Astrocyte (in vitro differentiated cells and primary cell): ENCODE measurements around the gene PPP1R9A. TPM values are rescaled to one million over a fixed set of nuclear protein-coding genes. Genes with fewer than 3 reads are reported as not detected.

Experiments
- DNase-seq: peaks from one replicate; pipeline ENCODE4 v3.0.0-alpha.2; 2010; ENCODE audit warnings: low read depth
- FAIRE-seq: peaks from 2 replicates; lab custom pipeline; 2011; peaks lifted over from hg19 to GRCh38; lab: Jason Lieb, UNC
- H2AFZ ChIP-seq: 2 replicates; pipeline ENCODE4 v1.6.0; 2012; ENCODE audit warnings: low read depth, low read length, inconsistent platforms
- H3K27ac ChIP-seq: 2 replicates; pipeline ENCODE4 v1.5.1; 2011; ENCODE audit warnings: low read depth, low read length, inconsistent platforms
- H3K27me3 ChIP-seq: 2 replicates; pipeline ENCODE4 v1.6.0; 2011; ENCODE audit warnings: low read length, inconsistent platforms; ENCODE audit not compliant: insufficient read depth
- H3K36me3 ChIP-seq: 2 replicates; pipeline ENCODE4 v1.5.1; 2011; ENCODE audit warnings: low read length, inconsistent platforms; ENCODE audit not compliant: insufficient read depth
- H3K4me1 ChIP-seq: 2 replicates; pipeline ENCODE4 v1.5.1; 2011; ENCODE audit warnings: low read length, inconsistent platforms; ENCODE audit not compliant: insufficient read depth
- H3K4me2 ChIP-seq: 2 replicates; pipeline ENCODE4 v1.6.0; 2012; ENCODE audit warnings: low read length, inconsistent platforms
- H3K4me3 ChIP-seq: 2 replicates; pipeline ENCODE4 v1.5.1; 2011; ENCODE audit warnings: low read depth, mild to moderate bottlenecking, low read length, inconsistent platforms; ENCODE audit not compliant: insufficient read depth
- H3K79me2 ChIP-seq: 2 replicates; pipeline ENCODE4 v1.6.0; 2012; ENCODE audit warnings: mild to moderate bottlenecking, low read length, inconsistent platforms; ENCODE audit not compliant: insufficient read depth
- H3K9ac ChIP-seq: 2 replicates; pipeline ENCODE4 v1.6.0; 2012; ENCODE audit warnings: mild to moderate bottlenecking, low read length, inconsistent platforms
- H3K9me3 ChIP-seq: 2 replicates; pipeline ENCODE4 v1.5.1; 2012; ENCODE audit warnings: low read depth, mild to moderate bottlenecking, low read length, inconsistent platforms; ENCODE audit not compliant: insufficient read depth
- H4K20me1 ChIP-seq: 2 replicates; pipeline ENCODE4 v1.6.0; 2012; ENCODE audit warnings: low read length, inconsistent platforms; ENCODE audit not compliant: insufficient read depth
- H3K27ac Mint-ChIP-seq: one replicate; pipeline ENCODE4 v1.8.0; 2021; ENCODE audit warnings: mild to moderate bottlenecking, mixed read lengths; ENCODE audit not compliant: unreplicated experiment
- H3K27me3 Mint-ChIP-seq: one replicate; pipeline ENCODE4 v1.8.0; 2021; ENCODE audit warnings: low read depth, mixed read lengths; ENCODE audit not compliant: unreplicated experiment
- H3K36me3 Mint-ChIP-seq: one replicate; pipeline ENCODE4 v1.8.0; 2021; ENCODE audit warnings: low read depth, mixed read lengths; ENCODE audit not compliant: unreplicated experiment
- H3K4me1 Mint-ChIP-seq: one replicate; pipeline ENCODE4 v1.8.0; 2021; ENCODE audit warnings: low read depth, mixed read lengths; ENCODE audit not compliant: unreplicated experiment
- H3K4me3 Mint-ChIP-seq: one replicate; pipeline ENCODE4 v1.8.0; 2021; ENCODE audit warnings: mild to moderate bottlenecking, moderate library complexity, mixed read lengths; ENCODE audit not compliant: unreplicated experiment
- H3K9me3 Mint-ChIP-seq: one replicate; pipeline ENCODE4 v1.8.0; 2021; ENCODE audit warnings: mild to moderate bottlenecking, mixed read lengths; ENCODE audit not compliant: unreplicated experiment
- EZH2 ChIP-seq: IDR thresholded peaks from 2 replicates; pipeline ENCODE4 v1.6.1; 2012; ENCODE audit warnings: mild to moderate bottlenecking, low read length, inconsistent platforms; ENCODE audit not compliant: insufficient read depth
- total RNA-seq: library from RNA; stranded (reverse); gene quantifications from 2 replicates; pipeline ENCODE4 v1.2.1, GENCODE V29; 2021
- TF ChIP-seq, protein P1 (sequence below): IDR thresholded peaks from 2 replicates; pipeline ENCODE4 v1.5.1; 2011; ENCODE audit warnings: low read depth, mild to moderate bottlenecking, inconsistent platforms, low read length, moderate library complexity; ENCODE audit not compliant: insufficient read depth

PPP1R9A gene
- total RNA-seq, 1 donor from 2014 or later, result 7.5 TPM

DNA sequence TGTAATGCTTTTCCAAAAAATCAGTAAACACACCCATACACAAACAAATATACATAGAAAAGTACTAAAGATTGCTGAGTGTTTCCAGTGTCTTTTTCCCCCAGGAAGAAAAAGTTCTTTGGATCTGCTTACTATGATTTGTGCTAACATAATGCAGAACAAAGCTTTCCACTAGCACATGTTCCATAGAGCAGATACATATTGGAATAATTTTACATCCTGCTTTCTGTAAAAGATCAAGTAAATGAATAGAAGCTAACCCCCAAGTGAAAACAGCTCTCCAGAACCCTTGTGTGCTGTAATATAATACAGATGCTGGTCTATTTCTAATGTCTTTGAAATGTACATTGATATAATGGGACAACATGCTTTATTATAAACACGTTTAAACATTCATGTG is 291.5 kb downstream of the PPP1R9A start:
- Histone ChIP-seq H3K4me1 (no peaks in the 10 kb centered on the region), H4K20me1 (no peaks in the 10 kb centered on the region), H3K4me2 (no peak overlapping the region), H3K79me2 (no peaks in the 10 kb centered on the region), H3K27ac (no peak overlapping the region), H3K4me3 (no peak overlapping the region), H3K27me3 (no peaks in the 10 kb centered on the region), H3K9ac (no peak overlapping the region), H3K36me3 (no peaks in the 10 kb centered on the region), H2AFZ (no peak overlapping the region), H3K9me3 (no peaks in the 10 kb centered on the region)
- no peak for TF ChIP-seq EZH2
- TF ChIP-seq, protein P1, sequence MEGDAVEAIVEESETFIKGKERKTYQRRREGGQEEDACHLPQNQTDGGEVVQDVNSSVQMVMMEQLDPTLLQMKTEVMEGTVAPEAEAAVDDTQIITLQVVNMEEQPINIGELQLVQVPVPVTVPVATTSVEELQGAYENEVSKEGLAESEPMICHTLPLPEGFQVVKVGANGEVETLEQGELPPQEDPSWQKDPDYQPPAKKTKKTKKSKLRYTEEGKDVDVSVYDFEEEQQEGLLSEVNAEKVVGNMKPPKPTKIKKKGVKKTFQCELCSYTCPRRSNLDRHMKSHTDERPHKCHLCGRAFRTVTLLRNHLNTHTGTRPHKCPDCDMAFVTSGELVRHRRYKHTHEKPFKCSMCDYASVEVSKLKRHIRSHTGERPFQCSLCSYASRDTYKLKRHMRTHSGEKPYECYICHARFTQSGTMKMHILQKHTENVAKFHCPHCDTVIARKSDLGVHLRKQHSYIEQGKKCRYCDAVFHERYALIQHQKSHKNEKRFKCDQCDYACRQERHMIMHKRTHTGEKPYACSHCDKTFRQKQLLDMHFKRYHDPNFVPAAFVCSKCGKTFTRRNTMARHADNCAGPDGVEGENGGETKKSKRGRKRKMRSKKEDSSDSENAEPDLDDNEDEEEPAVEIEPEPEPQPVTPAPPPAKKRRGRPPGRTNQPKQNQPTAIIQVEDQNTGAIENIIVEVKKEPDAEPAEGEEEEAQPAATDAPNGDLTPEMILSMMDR, result no peak
- no peaks in the 10 kb centered on the region for H3K36me3 Mint-ChIP-seq
- H3K27ac Mint-ChIP-seq, result no peak overlapping the region
- H3K4me3 Mint-ChIP-seq, result no peak overlapping the region
- H3K27me3 Mint-ChIP-seq, result no peaks in the 10 kb centered on the region
- H3K9me3 Mint-ChIP-seq, result no peaks in the 10 kb centered on the region
- FAIRE-seq (no peak), DNase-seq (no peak)
- H3K4me1 Mint-ChIP-seq, result peaks cover 4% of the 10 kb centered on the region

DNA sequence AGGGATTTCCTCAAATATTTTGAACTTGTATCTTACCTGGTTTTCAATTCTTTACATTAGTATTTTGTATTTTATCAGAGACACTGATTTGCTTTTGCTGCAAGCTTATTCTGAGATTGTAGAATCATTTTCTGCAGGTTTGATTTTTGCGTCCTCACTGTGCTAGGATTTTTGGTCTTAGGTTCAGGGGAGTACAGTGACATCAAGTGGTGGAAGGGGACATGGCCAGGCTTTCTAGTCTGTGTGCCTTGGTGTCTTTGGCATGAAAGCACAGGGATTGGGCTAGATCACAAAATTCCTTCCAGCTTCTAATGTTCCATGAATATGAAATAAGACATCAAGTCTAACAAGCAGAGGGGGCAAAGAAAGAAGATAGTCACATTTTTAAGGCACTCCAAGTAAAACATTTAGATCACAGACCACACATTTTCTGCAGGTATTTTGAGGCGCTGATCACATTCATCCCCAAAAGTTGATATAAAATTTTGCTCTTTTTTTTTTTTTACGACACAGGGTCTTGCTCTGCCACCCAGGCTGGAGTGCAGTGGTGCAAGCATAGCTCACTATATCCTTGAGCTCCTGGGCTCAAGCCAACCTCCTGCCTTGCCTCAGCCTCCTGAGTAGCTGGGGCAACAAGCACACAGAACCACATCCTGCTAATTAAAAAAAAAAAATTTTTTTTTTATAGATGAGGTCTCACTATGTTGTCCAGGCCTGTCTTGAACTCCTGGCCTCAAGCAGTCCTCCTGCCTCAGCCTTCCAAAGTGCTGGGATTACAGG is 292.6 kb downstream of the PPP1R9A start:
- no peaks in the 10 kb centered on the region for H3K36me3 ChIP-seq
- no peaks in the 10 kb centered on the region for H3K36me3 Mint-ChIP-seq
- no peak overlapping the region for H3K4me3 ChIP-seq
- no peaks in the 10 kb centered on the region for H3K27me3 Mint-ChIP-seq
- H3K9ac ChIP-seq, result no peak overlapping the region
- H3K79me2 ChIP-seq, result no peaks in the 10 kb centered on the region
- H3K27ac ChIP-seq, result no peak overlapping the region
- FAIRE-seq, result peak; percentile 26
- H3K27ac Mint-ChIP-seq, result no peak overlapping the region
- H3K27me3 ChIP-seq, result no peaks in the 10 kb centered on the region
- peak; percentile 36 for DNase-seq
- H3K4me3 Mint-ChIP-seq, result no peak overlapping the region
- H3K9me3 Mint-ChIP-seq, result no peaks in the 10 kb centered on the region
- H2AFZ ChIP-seq, result no peak overlapping the region
- H3K9me3 ChIP-seq, result no peaks in the 10 kb centered on the region
- TF ChIP-seq, protein P1, result peak; percentile 73
- TF ChIP-seq EZH2, result no peak
- H3K4me1 ChIP-seq, result no peaks in the 10 kb centered on the region
- no peaks in the 10 kb centered on the region for H4K20me1 ChIP-seq
- peaks cover 7% of the 10 kb centered on the region for H3K4me1 Mint-ChIP-seq
- H3K4me2 ChIP-seq, result no peak overlapping the region

DNA sequence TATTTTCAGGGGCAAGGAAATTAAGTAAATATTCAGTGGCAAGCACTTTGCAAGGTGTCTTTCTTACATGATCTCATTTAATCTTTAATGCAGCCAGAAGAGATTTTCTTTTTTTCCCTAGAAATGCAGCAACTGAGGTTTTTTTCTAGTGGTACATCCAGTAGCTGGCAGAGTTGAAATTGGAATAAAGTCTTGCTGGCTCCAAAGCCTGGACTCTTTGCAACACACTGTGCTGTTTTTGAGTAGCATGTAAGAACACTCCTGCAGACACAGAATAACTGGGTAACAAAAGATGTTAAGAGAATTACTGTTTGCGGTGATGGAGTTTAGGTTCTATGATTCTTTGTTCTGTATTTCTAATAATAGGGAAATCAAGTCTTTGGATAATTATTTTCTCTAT is 293.3 kb downstream of the PPP1R9A start:
- no peak overlapping the region for H3K4me3 Mint-ChIP-seq
- Histone ChIP-seq H3K27ac (no peak overlapping the region), H3K4me1 (peaks cover 4% of the 10 kb centered on the region), H3K36me3 (no peaks in the 10 kb centered on the region), H3K9ac (no peak overlapping the region), H3K79me2 (no peaks in the 10 kb centered on the region), H3K4me3 (no peak overlapping the region), H3K27me3 (no peaks in the 10 kb centered on the region), H3K9me3 (no peaks in the 10 kb centered on the region), H3K4me2 (no peak overlapping the region), H4K20me1 (no peaks in the 10 kb centered on the region), H2AFZ (no peak overlapping the region)
- no peaks in the 10 kb centered on the region for H3K27me3 Mint-ChIP-seq
- no peaks in the 10 kb centered on the region for H3K9me3 Mint-ChIP-seq
- no peaks in the 10 kb centered on the region for H3K36me3 Mint-ChIP-seq
- TF ChIP-seq EZH2, result no peak
- no peak for FAIRE-seq
- DNase-seq, result no peak
- H3K4me1 Mint-ChIP-seq, result peaks cover 15% of the 10 kb centered on the region
- no peak overlapping the region for H3K27ac Mint-ChIP-seq
